GM06990 (cell line): ENCODE results near the gene PKD2.

Experiments
- DNase-seq: peaks from one replicate; pipeline ENCODE4 v3.0.0-alpha.2; 2011; ENCODE audit not compliant: insufficient read length; ENCODE audit errors: extremely low read depth
- H3K27me3 ChIP-seq: replicated peaks from 2 replicates; pipeline ENCODE4 v1.6.0; 2011; ENCODE audit warnings: low read length; ENCODE audit not compliant: control insufficient read depth, insufficient read depth
- H3K36me3 ChIP-seq: 2 replicates; pipeline ENCODE4 v1.5.1; 2011; ENCODE audit warnings: low read length; ENCODE audit not compliant: control insufficient read depth, insufficient read depth
- H3K4me3 ChIP-seq: replicated peaks from 2 replicates; pipeline ENCODE4 v1.5.1; 2011; ENCODE audit warnings: low read depth, mild to moderate bottlenecking, control low read depth, low read length
- CTCF ChIP-seq: IDR thresholded peaks from 2 replicates; pipeline ENCODE4 v1.5.1; 2011; ENCODE audit warnings: low read length, control low read depth, mild to moderate bottlenecking, inconsistent platforms; ENCODE audit not compliant: insufficient read depth, poor library complexity, severe bottlenecking

PKD2 gene

GRCh38 chr4:88009871-88010270 lies 2.4 kb downstream of the PKD2 start:
- Histone ChIP-seq H3K27me3 (no peaks in the 10 kb centered on the region), H3K4me3 (no peak overlapping the region; the same call in 1 of the 2 replicates), H3K36me3 (no peaks in the 10 kb centered on the region)
- no peak for DNase-seq
- TF ChIP-seq CTCF = no peak

DNA sequence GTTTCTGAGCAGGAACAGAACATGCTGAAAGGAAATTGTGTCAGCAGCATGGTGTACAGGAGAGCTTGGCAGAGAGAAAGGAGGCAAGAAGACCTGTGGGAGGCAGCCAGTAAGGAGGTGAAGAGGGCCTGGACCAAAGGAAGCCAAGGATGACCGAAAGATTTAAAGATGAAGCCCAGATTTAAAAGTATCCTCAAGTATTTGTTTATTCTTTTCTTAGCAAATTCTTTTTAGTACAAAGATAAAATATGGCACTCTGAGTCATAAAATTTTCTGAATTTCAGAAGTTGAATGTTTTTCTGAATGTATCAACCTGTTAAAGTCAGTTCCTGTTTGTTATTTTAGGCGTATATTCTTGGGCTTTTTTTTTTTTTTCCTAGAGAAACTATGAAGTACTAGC lies 3.5 kb downstream of the PKD2 start:
- H3K36me3 ChIP-seq = no peaks in the 10 kb centered on the region; the same call in 1 of the 2 replicates
- no peak for TF ChIP-seq CTCF
- no peaks in the 10 kb centered on the region for H3K27me3 ChIP-seq
- no peak overlapping the region for H3K4me3 ChIP-seq
- DNase-seq = no peak

DNA sequence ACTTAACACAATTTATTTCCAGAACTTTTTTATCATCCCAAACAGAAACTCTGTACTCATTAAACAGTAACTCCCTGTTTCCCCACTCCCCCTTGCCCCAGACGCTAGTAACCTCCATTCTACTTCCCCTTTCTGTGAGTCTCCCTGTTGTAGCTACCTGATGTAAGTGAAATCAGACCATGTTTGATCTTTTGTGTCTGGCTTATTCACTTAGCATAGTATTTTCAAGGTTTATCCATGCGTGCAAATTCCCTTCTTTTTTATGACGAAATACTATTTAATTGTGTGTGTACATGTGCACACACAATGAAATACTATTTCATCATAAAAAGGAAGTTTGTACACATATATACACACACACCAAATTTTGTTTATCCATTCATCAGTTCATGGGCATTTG lies 5.2 kb downstream of the PKD2 start:
- no peaks in the 10 kb centered on the region; the same call in 1 of the 2 replicates for H3K36me3 ChIP-seq
- no peak overlapping the region for H3K4me3 ChIP-seq
- H3K27me3 ChIP-seq = no peaks in the 10 kb centered on the region
- no peak for DNase-seq
- TF ChIP-seq CTCF = no peak

DNA sequence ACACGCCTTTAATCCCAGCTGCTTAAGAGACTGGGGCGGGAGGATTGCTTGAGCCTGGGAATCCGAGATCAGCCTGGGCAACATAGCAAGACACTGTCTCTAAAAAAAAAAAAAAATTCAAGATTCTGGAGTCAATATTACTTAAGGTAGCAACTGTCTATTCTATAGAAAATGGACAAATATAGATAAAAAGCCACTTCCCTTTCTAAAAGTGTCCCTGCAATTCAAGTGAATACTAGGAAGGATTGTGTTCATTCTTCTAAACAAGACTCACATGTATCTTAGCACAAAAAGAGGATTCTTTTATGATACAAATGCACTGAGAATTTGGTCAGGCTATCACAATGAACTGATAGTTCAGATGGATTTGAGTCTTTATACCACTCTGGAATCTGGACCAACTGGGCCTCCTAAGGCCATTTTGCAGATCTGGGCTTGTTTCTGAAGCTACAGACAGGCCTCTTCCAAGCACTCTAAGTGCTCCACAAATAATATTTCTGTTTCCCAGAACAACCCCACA lies 7.0 kb downstream of the PKD2 start:
- TF ChIP-seq CTCF = no peak
- H3K4me3 ChIP-seq = no peak overlapping the region
- no peaks in the 10 kb centered on the region for H3K27me3 ChIP-seq
- DNase-seq = no peak
- H3K36me3 ChIP-seq = no peaks in the 10 kb centered on the region; the same call in 1 of the 2 replicates

DNA sequence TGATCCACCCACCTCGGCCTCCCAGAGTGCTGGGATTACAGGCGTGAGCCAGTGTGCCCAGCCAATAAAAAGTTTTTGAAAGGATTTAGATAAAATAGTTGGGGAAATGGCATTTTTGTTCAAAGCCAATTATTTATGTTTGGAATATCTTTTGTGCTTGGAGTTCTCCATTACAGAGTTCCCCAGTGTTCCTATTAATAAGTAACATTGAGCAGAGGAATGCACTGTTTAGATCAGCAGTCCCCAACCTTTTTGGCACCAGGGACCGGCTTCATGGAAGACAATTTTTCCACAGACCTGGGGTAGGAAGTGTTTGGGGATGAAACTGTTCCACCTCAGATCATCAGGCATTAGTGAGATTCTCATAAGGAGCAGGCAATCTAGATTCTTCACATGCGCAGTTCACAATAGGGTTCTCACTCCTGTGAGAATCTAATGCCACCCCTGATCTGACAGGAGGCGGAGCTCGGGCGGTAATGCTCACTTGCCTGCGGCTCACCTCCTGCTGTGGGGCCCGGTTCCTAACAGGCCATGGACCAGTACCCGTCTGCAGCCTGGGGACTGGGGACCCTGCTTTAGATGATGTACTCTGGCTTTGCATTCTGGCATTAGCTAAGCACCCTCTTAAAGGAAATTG lies 8.3 kb downstream of the PKD2 start:
- H3K36me3 ChIP-seq = no peaks in the 10 kb centered on the region; the same call in 1 of the 2 replicates
- no peak for DNase-seq
- H3K4me3 ChIP-seq = no peak overlapping the region
- H3K27me3 ChIP-seq = no peaks in the 10 kb centered on the region
- TF ChIP-seq CTCF = no peak
